ENCODE data around the gene EPS8L2.
"Not testable (repeated sequence)": the region's sequence is repeated elsewhere in the genome, so short reads cannot be mapped to it uniquely, and the experiment has no call there.

Gene EPS8L2

DNA sequence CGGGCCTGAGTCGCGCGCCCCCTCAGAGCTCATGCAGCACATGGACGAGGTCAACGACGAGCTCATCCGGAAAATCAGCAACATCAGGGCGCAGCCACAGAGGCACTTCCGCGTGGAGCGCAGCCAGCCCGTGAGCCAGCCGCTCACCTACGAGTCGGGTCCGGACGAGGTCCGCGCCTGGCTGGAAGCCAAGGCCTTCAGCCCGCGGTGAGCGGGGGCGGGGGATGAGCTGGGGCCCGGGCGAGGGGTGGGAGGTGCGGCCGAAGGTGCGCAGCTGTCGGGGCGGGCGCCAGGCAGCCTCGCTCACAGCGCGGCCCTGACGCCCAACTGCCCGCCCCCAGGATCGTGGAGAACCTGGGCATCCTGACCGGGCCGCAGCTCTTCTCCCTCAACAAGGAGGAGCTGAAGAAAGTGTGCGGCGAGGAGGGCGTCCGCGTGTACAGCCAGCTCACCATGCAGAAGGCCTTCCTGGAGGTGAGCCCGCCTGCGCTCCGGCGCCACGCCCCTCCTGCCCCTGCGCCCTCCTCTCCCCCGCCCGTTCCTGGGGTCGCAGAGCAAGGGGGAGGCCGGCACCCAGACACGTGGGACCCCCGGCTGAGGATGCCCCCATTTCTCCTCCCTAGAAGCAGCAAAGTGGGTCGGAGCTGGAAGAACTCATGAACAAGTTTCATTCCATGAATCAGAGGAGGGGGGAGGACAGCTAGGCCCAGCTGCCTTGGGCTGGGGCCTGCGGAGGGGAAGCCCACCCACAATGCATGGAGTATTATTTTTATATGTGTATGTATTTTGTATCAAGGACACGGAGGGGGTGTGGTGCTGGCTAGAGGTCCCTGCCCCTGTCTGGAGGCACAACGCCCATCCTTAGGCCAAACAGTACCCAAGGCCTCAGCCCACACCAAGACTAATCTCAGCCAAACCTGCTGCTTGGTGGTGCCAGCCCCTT is 20.5 kb downstream of the EPS8L2 start:
- DNase-seq, result peak in 1 of 2 donors; percentile 33

DNA sequence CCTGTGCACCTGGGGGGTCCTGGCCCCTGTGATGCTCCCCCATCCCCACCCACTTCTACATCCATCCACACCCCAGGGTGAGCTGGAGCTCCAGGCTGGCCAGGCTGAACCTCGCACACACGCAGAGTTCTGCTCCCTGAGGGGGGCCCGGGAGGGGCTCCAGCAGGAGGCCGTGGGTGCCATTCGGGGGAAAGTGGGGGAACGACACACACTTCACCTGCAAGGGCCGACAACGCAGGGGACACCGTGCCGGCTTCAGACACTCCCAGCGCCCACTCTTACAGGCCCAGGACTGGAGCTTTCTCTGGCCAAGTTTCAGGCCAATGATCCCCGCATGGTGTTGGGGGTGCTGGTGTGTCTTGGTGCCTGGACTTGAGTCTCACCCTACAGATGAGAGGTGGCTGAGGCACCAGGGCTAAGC is 21.3 kb downstream of the EPS8L2 start:
- DNase-seq, result no peak

GRCh38 chr11:727859-728748 is 22.1 kb downstream of the EPS8L2 start:
- DNase-seq, result peak; percentile 50 to 68

- DNase-seq, result no peak
Observed at GRCh38 chr11:728901-729491, 23.0 kb downstream of the EPS8L2 start.

DNA sequence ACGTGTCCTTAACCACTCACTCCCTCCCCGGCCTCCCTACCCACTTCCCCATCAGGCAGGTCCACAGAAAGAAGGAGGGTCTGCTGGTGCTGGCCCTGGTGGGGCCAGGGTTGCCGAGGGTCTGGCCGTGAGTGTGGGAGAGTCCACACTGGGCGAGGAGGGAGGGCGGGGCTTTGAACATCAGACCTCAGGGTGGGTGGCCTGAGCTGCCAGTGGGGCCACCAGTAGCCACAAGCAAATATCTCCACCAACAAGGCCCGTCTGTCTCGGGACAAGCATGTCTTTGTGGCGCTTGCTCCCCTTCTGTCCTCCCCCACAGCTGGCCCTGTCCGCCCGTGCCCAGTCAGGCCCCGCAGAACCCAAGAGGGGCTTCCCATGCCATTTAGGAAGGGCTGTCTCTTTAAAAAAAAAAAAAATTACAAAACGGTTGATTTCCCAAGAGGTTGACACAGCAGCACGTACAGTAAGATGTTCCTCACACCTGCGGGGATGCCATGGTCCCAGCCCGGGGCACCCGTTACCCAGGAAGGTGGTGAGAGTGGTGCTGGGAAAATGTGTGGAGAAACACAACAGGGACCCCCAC is 23.6 kb downstream of the EPS8L2 start:
- no peak for DNase-seq

GRCh38 chr11:733072-733471 is 27.0 kb downstream of the EPS8L2 start:
- no peak for DNase-seq

DNA sequence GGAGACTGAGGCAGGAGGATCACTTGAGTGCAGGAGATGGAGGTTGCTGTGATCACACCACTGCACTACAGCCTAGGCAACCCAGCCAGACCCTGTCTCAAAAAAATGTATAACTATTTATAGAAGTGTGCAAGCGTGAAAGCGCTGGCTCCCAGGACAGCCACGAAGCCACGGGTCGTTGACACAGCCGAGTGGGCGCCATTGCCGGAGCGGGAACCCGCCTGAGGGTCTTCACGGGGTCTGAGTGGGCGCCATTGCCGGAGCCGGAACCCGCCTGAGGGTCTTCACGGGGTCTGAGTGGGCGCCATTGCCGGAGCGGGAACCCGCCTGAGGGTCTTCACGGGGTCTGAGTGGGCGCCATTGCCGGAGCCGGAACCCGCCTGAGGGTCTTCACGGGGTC is 28.5 kb downstream of the EPS8L2 start:
- not testable (repeated sequence) for DNase-seq

DNA sequence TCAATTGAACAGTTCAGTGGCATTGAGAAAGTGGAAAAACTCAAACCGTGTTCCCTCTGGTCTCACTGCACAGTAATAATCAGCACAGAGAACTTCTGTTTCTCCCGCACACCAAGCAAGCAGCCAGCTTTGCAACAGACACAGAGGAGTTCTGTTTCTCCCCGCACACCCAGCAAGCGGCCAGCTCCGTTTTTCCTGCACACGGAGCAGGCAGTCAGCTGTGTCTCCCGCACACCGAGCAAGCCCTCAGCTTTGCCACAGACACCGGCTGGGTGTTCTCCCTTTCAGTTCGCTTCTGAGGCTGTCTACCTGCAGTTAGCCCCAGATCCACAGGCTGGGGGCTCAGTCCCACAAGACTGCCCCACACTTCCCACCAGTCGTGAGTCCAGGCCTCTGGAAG is 31.3 kb downstream of the EPS8L2 start:
- no peak for DNase-seq

- DNase-seq, result not testable (repeated sequence)
Observed at GRCh38 chr11:737899-738298, 31.9 kb downstream of the EPS8L2 start.

DNA sequence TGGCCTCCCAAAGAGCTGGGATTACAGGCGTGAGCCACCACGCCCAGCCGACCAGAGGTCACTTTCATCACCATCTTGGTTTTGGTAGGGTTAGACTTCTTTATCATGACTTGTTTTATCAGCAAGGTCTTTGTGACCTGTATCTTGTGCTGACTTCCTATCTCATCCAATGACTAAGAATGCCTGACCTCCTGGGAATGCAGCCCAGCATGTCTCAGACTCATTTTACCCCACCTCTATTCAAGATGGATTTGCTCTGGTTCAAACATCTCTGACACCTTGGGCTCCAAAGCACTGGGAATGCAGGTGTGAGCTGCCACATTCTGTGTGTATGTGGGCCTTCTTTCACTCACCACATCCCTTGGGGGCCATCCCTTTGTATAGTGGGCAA is 36.1 kb downstream of the EPS8L2 start:
- DNase-seq, result no peak

DNA sequence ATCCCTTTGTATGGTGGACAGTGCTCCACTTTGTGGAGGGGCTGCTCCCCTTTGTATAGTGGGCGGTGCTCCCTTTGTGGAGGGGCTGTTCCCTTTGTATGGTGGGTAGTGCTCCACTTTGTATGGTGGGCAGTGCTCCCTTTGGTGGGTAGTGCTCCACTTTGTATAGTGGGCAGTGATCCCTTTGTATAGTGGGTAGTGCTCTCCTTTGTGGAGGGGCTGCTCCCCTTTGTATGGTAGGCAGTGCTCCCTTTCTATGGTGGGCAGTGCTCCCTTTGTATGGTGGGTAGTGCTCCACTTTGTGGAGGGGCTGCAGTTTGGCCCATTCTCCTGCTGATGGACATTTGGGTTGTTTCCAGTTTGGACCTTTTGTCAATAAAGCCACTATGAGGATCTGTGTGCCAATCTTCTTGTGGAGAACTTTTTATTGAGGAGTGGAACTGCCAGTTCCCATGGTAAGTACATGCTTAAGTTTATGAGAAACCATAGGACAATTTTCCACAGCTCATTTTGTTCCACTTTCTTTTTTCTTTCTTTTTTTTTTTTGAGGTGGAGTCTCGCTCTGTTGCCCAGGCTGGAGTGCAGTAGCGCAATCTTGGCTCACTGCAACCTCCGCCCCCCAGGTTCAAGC is 36.7 kb downstream of the EPS8L2 start:
- no peak for DNase-seq

GRCh38 chr11:745428-745827 is 39.4 kb downstream of the EPS8L2 start:
- no peak for DNase-seq

GRCh38 chr11:746289-747157 is 40.5 kb downstream of the EPS8L2 start:
- peak; percentile 31 to 38 for DNase-seq

DNA sequence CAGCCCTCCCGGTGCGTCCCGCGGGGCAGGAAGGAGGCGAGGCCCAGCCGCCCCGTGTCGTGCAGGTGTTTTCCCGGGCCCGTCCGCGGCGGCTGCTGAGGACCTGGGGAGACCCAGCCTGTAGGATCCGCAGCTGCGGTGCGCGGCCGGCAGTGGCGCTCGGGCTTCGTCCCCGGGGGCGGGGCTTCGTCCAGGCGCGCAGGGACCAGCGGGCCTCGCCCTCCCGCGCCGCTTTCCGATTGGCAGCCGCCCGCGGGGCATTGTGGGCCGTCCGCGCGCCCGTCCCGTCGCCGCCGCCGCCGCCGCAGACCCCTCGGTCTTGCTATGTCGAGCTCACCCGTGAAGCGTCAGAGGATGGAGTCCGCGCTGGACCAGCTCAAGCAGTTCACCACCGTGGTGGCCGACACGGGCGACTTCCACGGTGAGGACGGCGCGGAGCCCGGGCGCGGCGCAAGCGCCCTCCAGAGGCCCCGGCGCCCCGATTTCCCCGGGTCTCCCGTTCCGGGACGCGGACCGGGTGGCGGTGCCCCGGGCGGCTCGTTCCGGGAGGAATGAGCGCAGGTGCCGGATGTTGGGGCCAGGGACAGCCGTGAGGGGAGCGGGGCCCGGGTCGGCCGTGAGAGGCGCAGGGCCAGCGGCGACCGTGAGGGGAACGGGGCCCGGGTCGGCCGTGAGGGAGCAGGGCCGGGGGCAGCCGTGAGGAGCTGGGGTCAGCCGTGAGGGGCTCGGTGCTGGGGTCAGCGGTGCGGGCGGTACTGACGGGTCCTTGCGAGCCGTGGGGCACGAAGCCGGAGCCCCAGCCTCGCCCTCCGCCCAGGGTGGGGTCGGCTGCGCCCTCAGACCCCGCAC is 41.4 kb downstream of the EPS8L2 start, which contains the start of gene TALDO1:
Gene TALDO1 (plus strand): TSS at position 307 of the 849 bp plus-strand sequence. CDS start 18 bp downstream, at position 325.
- peak; percentile 88 to 92 for DNase-seq

DNA sequence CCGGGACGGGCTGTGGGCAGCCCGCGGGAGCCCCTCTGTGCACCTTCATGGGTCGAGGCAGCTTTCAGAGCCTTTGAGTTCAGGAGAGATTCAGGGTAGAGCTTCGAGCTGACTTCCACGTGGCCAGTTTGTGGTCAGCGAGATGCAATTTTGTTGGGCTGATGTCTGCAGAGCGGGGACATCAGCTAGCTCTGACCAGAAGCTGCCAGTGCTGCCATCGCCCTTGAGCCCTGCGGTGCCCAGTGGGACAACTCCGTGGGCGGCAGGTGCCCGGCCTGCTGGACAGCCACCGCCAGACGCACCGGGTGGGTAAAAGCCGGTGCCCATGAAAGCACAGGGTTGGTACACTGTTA is 42.0 kb downstream of the EPS8L2 start:
- DNase-seq, result peak; percentile 25 to 37

DNA sequence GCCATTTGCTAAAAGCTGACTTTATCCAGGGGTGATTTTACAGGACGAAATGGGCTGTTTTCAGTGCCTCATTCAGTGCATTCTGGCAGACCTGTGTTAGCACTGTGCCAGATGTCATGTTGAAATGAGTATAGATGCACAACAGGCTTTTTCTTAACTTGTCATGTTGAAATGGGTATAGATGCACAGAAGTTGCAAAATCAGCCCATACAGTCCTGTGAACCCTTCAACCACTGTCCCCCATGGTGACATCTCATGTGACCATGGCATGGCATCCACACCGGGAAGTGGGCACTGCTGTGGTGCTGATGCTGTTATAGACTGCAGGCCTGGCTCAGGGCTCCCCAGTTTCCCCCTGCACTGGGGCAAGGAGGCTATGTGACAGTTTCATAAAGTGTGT is 43.7 kb downstream of the EPS8L2 start:
- DNase-seq, result peak; percentile 59 to 85

DNA sequence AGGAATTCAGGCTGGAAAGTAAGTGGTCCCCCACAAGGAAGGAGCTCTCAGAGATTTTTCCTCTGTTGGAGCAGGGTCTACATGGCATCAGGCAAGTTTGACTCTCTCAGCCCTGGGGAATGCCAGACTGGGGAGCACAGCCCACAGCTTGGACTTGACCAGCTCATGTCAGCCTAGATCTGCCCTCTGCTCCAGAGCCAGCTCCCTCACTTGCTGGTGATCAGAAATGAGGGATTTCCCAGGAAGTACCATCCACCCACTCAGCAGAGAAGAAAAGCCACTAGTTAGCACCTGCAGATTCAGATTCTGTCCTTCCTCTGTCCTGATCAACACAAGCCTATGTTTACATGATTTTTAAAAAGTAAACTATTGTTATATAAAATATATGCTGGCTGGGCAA is 54.2 kb downstream of the EPS8L2 start:
- DNase-seq, result peak in 1 of 2 donors; percentile 63

- DNase-seq, result no peak
Observed at GRCh38 chr11:761526-762108, 55.6 kb downstream of the EPS8L2 start.

DNA sequence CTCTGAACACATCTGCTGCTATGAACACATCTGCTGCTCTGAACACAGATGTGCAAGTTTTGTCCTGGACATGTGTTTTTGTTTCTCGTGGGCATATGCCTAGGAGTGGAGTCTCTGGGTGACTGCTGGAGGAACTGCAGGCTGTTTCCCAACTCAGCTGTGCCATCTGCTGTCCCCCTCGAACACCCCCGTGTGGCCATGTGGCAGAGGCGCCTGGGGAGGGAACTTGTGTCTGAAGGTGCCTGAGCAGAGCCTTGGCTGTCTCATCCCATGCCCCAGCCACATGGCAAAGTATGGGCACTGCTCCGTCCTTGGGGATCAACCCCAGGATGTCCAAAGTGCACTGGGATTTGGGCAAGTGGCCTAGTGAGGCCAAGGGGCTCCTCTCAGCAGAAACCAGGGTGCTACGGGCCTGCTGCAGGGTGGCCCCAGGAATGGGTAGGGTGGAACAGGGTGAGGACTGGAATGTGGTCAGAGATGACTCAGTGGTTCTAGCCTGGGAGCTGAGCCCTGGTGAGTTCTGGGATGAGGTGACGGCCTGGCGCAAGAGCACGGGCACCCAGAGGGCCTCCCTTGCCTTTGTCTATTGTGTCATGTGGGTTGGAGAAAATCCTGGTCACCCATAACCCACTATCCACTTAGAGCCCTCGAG is 56.5 kb downstream of the EPS8L2 start:
- DNase-seq, result peak; percentile 66 to 67

Data from inflammatory macrophage treated with lipopolysaccharide for 1 hour (primary cell).